ENCODE data around the gene AOPEP.

GRCh38 chr9:94743035-94743954 is 16.8 kb downstream of the AOPEP start:
- TF ChIP-seq JARID2 (CRISPR knock-in tag; IDR thresholded peaks at IDR 0.05; ENCODE audit: insufficient replicate concordance) (no peak), TCF7L2 (IDR thresholded peaks at IDR 0.05; ENCODE audit: low read depth, low read length) (no peak), ZNF713 (CRISPR knock-in tag; IDR thresholded peaks at IDR 0.05) (no peak), HOMEZ (CRISPR knock-in tag; IDR thresholded peaks at IDR 0.05; ENCODE audit: low read depth) (no peak), MYC (CRISPR knock-in tag; IDR thresholded peaks at IDR 0.05; ENCODE audit: borderline replicate concordance) (no peak), PRDM15 (CRISPR knock-in tag; IDR thresholded peaks at IDR 0.05) (no peak), NFYB (CRISPR knock-in tag; IDR thresholded peaks at IDR 0.05) (no peak), STAT6 (CRISPR knock-in tag; IDR thresholded peaks at IDR 0.05; ENCODE audit: borderline replicate concordance) (no peak), ZNF263 (CRISPR knock-in tag; IDR thresholded peaks at IDR 0.05) (no peak), CBX5 (CRISPR knock-in tag; IDR thresholded peaks at IDR 0.05; ENCODE audit: borderline replicate concordance) (no peak), ZNF792 (CRISPR knock-in tag; IDR thresholded peaks at IDR 0.05) (no peak), ZNF232 (CRISPR knock-in tag; IDR thresholded peaks at IDR 0.05; ENCODE audit: borderline replicate concordance) (no peak), RAD21 (CRISPR knock-in tag; IDR thresholded peaks at IDR 0.05) (no peak)
